Smooth muscle cell (in vitro differentiated cells): ENCODE results near the gene NXF3. TPM values are rescaled to one million over a fixed set of nuclear protein-coding genes. Genes with fewer than 3 reads are reported as not detected.
"Not testable (repeated sequence)": the region's sequence is repeated elsewhere in the genome, so short reads cannot be mapped to it uniquely, and the experiment has no call there.

Source experiments
- DNase-seq: peaks from one replicate; lab custom pipeline; 2025; ENCODE audit not compliant: unreplicated experiment; lab: John Stamatoyannopoulos, UW
- H2AFZ ChIP-seq: fragments of 200-600 bp; sonication (generic); 2 replicates; pipeline ENCODE4 v1.6.0; 2016; ENCODE audit warnings: antibody characterized with exemption, low read depth, mild to moderate bottlenecking
- H3F3A ChIP-seq: fragments of 200-600 bp; sonication (generic); 2 replicates; pipeline ENCODE4 v1.6.0; 2017; ENCODE audit warnings: antibody characterized with exemption, low read depth
- H3K27ac ChIP-seq: fragments of 200-600 bp; sonication (generic); 2 replicates; pipeline ENCODE4 v1.5.1; 2016; ENCODE audit warnings: low read depth, mild to moderate bottlenecking
- H3K27me3 ChIP-seq: fragments of 200-600 bp; sonication (generic); 2 replicates; pipeline ENCODE4 v1.6.1; 2016; ENCODE audit warnings: low read depth, mild to moderate bottlenecking
- H3K36me3 ChIP-seq: fragments of 200-600 bp; sonication (generic); 2 replicates; pipeline ENCODE4 v1.5.1; 2016; ENCODE audit warnings: low read depth
- H3K4me1 ChIP-seq: fragments of 200-600 bp; sonication (generic); 2 replicates; pipeline ENCODE4 v1.5.1; 2016; ENCODE audit warnings: low read depth
- H3K4me2 ChIP-seq: fragments of 200-600 bp; sonication (generic); 2 replicates; pipeline ENCODE4 v1.6.0; 2016; ENCODE audit warnings: mild to moderate bottlenecking
- H3K4me3 ChIP-seq: fragments of 200-600 bp; sonication (generic); 2 replicates; pipeline ENCODE4 v1.5.1; 2016; ENCODE audit warnings: mild to moderate bottlenecking
- H3K79me2 ChIP-seq: fragments of 200-600 bp; sonication (generic); 2 replicates; pipeline ENCODE4 v1.6.0; 2016; ENCODE audit warnings: low read depth, mild to moderate bottlenecking
- H3K9ac ChIP-seq: fragments of 200-600 bp; sonication (generic); 2 replicates; pipeline ENCODE4 v1.6.0; 2016; ENCODE audit warnings: low read depth
- H3K9me3 ChIP-seq: fragments of 200-600 bp; sonication (generic); replicated peaks from 2 replicates; pipeline ENCODE4 v1.5.1; 2016; ENCODE audit warnings: low read depth
- H4K20me1 ChIP-seq: fragments of 200-600 bp; sonication (generic); 2 replicates; pipeline ENCODE4 v1.6.0; 2016; ENCODE audit warnings: low read depth
- CTCF ChIP-seq: fragments of 200-600 bp; sonication (generic); IDR thresholded peaks from 2 replicates; pipeline ENCODE4 v1.5.1; 2017; ENCODE audit warnings: borderline replicate concordance, mild to moderate bottlenecking, antibody characterized with exemption; ENCODE audit not compliant: insufficient read depth, poor library complexity, severe bottlenecking
- WGBS: methylation state at CpG from one replicate; pipeline ENCODE4 v1.1.7; 2016; ENCODE audit warnings: low lambda C conversion rate; 5-methylcytosine and 5-hydroxymethylcytosine counted together
- polyA plus RNA-seq: library from polyadenylated mRNA; unstranded; fragments of >200 nt; fragmentation: Nextera tagmentation; extraction: Ambion mirVana; gene quantifications from 2 replicates; pipeline ENCODE4 v1.2.1, GENCODE V29; 2016
- total RNA-seq: library from RNA; depleted of rRNA; stranded (reverse); fragments of >200 nt; gene quantifications from 2 replicates; pipeline ENCODE4 v1.2.3, GENCODE V29; 2014

Gene NXF3
- total and polyA plus RNA-seq, 2 experiments from 2014 or later = not detected

- Histone ChIP-seq H2AFZ (no peak overlapping the region), H3K36me3 (no peaks in the 10 kb centered on the region), H3K27me3 (no peaks in the 10 kb centered on the region), H3K9me3 (no peaks in the 10 kb centered on the region), H3K4me3 (no peak overlapping the region), H3K4me1 (no peaks in the 10 kb centered on the region), H3K79me2 (no peaks in the 10 kb centered on the region), H3F3A (no peaks in the 10 kb centered on the region), H3K9ac (no peak overlapping the region), H3K4me2 (no peak overlapping the region), H3K27ac (no peak overlapping the region), H4K20me1 (no peaks in the 10 kb centered on the region)
- no peak for DNase-seq
- TF ChIP-seq CTCF = no peak
- WGBS = 66% methylated on average over 3 of the region's 3 CpGs
Observed at GRCh38 chrX:103061486-103061885, 31.5 kb downstream of the NXF3 start.

- H3F3A ChIP-seq = no peaks in the 10 kb centered on the region
- no peak overlapping the region for H3K27ac ChIP-seq
- no peaks in the 10 kb centered on the region for H4K20me1 ChIP-seq
- no peak for TF ChIP-seq CTCF
- no peaks in the 10 kb centered on the region for H3K79me2 ChIP-seq
- no peaks in the 10 kb centered on the region for H3K9me3 ChIP-seq
- H3K4me2 ChIP-seq = no peak overlapping the region
- H3K9ac ChIP-seq = no peak overlapping the region
- DNase-seq = no peak
- H3K27me3 ChIP-seq = no peaks in the 10 kb centered on the region
- no peaks in the 10 kb centered on the region for H3K4me1 ChIP-seq
- H2AFZ ChIP-seq = no peak overlapping the region
- no peak overlapping the region for H3K4me3 ChIP-seq
- WGBS = 71% methylated on average over 2 of the region's 2 CpGs
- no peaks in the 10 kb centered on the region for H3K36me3 ChIP-seq
Observed at GRCh38 chrX:103056902-103057301, 36.0 kb downstream of the NXF3 start.

- H2AFZ ChIP-seq = no peak overlapping the region
- H3K9me3 ChIP-seq = no peaks in the 10 kb centered on the region
- no peaks in the 10 kb centered on the region for H3K36me3 ChIP-seq
- no peak for TF ChIP-seq CTCF
- no peak overlapping the region for H3K4me2 ChIP-seq
- no peaks in the 10 kb centered on the region for H3K4me1 ChIP-seq
- no peak overlapping the region for H3K27ac ChIP-seq
- H3K27me3 ChIP-seq = no peaks in the 10 kb centered on the region
- H3F3A ChIP-seq = no peaks in the 10 kb centered on the region
- H4K20me1 ChIP-seq = no peaks in the 10 kb centered on the region
- no peak overlapping the region for H3K4me3 ChIP-seq
- no peak overlapping the region for H3K9ac ChIP-seq
- H3K79me2 ChIP-seq = no peaks in the 10 kb centered on the region
- no peak for DNase-seq
Observed at GRCh38 chrX:103052625-103053024, 40.3 kb downstream of the NXF3 start.

- TF ChIP-seq CTCF = no peak
- H2AFZ ChIP-seq = no peak overlapping the region
- no peaks in the 10 kb centered on the region for H3K9me3 ChIP-seq
- no peak overlapping the region for H3K9ac ChIP-seq
- no peaks in the 10 kb centered on the region for H3F3A ChIP-seq
- no peaks in the 10 kb centered on the region for H3K4me1 ChIP-seq
- no peaks in the 10 kb centered on the region for H3K36me3 ChIP-seq
- no peak for DNase-seq
- H3K4me2 ChIP-seq = no peak overlapping the region
- H3K4me3 ChIP-seq = no peak overlapping the region
- no peaks in the 10 kb centered on the region for H3K79me2 ChIP-seq
- H3K27me3 ChIP-seq = no peaks in the 10 kb centered on the region
- H3K27ac ChIP-seq = no peak overlapping the region
- WGBS = 54% methylated on average over 8 of the region's 8 CpGs
- H4K20me1 ChIP-seq = no peaks in the 10 kb centered on the region
Observed at GRCh38 chrX:103051260-103051789, 41.6 kb downstream of the NXF3 start.

GRCh38 chrX:103033371-103033770 lies 59.6 kb downstream of the NXF3 start:
- not testable (repeated sequence) for H3K4me2 ChIP-seq, H3K9ac ChIP-seq, H3K27me3 ChIP-seq, H3K36me3 ChIP-seq, H3K4me1 ChIP-seq, H3F3A ChIP-seq, H3K9me3 ChIP-seq, H4K20me1 ChIP-seq, H2AFZ ChIP-seq, H3K4me3 ChIP-seq, H3K79me2 ChIP-seq, DNase-seq, H3K27ac ChIP-seq
- WGBS = 46% methylated on average over 1 of the region's 1 CpG
